GM04503 (cell line): Measurements from ENCODE around the gene NDUFAF2.
"Not testable (repeated sequence)": the region's sequence is repeated elsewhere in the genome, so short reads cannot be mapped to it uniquely, and the experiment has no call there.

Source experiments
- DNase-seq: peaks from one replicate; pipeline ENCODE4 v3.0.0-alpha.2; 2012; ENCODE audit warnings: low read depth

Gene NDUFAF2, protein sequence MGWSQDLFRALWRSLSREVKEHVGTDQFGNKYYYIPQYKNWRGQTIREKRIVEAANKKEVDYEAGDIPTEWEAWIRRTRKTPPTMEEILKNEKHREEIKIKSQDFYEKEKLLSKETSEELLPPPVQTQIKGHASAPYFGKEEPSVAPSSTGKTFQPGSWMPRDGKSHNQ

DNA sequence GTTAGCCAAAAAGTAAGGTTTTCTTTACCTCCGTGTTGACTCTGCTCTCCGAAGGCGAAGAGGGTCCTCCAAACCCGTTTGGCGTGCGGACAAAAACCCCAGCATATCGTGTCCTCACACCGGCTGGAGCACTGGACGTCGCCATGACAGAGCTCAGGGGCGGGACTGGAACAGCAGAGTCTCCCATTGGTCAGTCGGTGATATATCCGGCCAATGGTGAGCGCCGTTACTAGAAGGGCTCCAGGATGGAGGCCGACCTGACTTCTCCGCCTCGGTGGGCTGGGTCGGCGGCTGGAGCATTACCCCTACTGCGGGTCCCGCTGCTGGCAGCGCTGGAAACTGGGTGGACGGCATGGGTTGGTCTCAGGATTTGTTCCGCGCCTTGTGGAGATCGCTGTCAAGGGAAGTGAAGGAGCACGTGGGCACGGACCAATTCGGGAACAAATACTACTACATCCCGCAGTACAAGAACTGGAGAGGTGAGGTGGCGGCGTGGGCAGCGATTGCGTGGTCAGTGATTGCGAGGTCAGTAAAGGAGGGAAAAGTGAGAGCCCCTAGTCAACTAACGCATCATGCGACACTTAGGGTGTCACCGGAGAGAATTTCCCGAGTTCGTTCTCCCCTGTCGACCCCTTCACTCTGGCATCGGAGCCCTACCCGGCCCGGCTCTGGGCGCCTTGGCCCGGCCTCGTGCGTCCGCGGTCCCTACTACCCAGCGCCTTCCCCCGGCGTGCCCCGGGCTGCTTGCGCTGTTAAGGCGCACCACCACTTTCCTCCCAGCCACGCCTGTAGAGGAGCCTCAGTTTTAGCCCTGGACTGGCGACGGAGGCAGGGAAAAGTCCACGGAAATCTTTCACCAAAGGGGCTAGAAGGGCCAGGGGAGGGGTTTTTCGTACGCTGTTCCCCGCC is at the start of gene NDUFAF2, which contains the start of gene ERCC8:
TSS of gene NDUFAF2 (plus strand) at position 302 of the 909 bp plus-strand sequence. CDS start at position 353, 51 bp downstream.
TSS of gene ERCC8 (minus strand) at position 167 of the 909 bp plus-strand sequence. CDS start at position 105, 62 bp downstream.
- peak; percentile 64 for DNase-seq

DNA sequence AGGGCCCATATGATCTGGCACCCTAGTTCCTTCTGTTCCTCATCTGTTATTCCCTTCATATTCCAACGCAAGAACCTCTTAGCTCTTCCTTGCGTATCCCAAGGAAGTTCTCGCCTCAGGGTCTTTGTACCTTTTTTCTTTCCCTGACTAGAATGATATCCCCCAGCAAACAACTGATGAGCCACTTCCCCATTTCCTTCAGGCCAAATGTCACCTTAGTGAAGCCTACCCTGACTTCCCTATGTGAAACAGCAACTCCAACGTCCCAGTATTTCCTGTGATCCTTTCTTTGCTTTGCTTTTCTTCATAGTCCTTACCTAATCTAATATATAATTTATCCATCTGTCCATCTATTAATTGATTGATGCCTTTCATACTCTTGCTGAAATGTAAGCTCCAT is 48.0 kb upstream of the NDUFAF2 start:
- no peak for DNase-seq

DNA sequence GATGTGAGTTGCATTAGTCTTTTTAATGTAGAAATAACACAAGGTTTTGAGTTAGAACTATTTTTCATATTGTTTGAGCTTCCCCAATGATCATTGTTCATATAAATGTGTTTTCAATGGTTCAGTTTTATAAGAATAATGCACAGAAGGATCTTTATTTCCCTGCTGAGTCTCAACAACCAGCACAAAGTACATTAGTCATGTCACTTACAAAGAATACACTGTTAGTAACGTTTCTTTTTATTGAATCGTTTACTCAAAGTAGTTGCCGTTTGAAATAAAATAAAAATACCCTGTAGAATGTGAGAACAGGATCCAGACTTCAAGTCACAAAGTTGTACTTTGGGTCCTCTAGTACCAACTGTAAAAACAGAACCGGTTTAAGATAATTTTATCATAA is 41.6 kb upstream of the NDUFAF2 start:
- no peak for DNase-seq

DNA sequence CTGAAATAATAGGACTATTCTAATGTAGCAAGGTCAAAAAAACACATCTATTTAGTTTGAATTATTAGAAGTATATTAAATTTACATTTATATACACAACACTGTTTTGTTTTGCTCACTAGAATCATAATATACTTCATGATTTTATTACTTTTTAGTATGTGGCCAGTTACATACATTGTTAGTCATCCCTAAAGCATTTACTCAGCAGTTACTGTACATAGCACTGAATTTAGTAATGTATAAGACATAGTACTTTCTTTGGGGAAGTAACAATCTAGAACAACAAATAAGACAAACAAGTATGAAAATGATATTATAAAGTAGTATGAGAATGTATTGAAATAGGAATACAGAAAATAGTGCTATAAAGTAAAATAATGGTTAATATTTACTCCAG is 28.4 kb upstream of the NDUFAF2 start:
- DNase-seq, result no peak

DNA sequence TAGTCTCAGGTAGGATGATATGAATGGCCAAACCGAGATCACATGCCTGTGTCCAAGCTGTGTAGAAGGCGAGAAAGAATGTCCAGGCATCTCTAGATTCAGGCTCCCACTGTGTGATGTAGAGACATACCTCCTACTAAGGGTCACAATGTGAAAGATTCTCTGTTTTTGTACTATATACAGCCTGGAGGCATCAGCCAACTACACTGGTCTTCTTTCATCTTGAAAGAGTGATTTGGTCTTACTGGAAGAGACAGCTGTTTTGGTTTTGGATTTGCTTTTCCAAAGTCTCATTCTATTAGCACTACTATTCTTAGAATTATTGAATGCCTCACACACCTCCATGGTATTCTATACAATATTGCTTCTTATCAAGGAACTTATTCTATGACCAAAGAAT is 26.5 kb upstream of the NDUFAF2 start:
- no peak for DNase-seq

DNA sequence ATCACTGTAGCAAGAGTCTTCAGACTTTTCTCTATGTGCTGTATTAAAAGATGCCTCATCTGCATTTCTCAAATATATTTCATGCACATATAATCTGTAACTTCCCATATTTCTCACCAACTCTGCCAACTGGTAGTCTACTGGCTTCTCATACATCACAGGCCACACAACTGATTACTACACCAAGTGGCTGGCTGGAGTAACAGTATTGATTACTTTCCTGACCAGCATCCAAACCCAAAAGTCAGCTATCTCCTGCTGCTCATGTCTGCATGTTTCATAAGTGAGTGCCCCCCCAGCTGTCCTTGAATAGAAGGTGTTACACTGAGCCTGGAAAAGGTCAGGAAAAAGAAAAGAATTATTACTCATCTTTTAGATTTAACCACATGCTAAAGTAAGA is 17.6 kb upstream of the NDUFAF2 start:
- no peak for DNase-seq

DNA sequence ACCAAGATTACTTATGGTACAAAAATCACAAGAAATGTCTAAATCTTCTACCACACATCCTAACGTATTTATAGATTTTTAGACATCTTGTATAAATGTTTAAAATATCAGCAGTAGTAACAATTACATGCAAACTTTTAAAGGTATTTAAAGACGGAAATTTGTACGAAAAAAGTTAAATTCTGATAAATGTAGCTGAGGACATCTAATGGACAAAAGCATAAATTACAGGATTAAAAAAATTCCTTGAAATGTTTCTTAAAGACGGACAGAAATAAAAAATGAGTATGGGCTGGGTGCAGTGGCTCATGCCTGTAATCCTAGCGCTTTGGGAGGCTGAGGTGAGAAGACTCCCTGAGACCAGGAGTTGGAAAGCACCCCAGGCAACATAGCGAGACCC is 16.0 kb upstream of the NDUFAF2 start:
- no peak for DNase-seq

DNA sequence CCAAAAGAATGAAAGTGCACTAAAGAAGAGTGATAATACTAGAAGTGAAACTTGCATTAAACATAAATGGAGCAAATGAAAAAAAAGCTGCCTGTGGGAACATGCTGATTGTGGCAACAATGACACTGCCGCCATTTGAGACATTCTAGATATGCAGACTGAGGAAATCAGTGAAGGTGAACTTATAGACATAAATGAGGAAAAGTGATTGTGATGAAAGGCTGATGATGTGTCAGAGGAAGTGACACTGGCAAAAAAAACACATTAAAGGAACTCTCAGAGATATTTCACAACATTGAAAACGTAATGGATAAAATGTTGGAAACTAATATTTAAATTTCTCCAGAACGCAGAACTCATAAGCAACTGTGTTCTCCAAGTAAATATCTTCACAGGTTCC is 1.4 kb upstream of the NDUFAF2 start:
- DNase-seq, result no peak

DNA sequence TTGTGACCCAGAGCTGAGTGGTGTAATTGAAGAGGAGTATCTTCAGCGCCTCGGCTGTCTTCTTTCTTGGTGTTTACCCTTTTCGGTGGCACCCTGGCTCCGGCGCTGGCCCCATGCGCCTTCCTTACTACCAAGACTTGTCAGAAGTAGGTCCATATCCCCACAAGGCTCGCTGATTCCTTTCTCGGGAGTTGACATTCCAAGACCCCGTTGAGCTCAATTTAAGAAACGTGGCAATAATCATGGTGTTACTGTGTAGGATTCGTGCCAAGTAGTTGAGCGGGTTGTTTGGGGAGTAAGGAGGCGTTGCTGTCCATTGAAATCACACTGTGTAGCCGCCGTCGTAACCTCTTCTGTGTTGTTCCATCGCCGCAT is 795 bp downstream of the NDUFAF2 start:
- peak; percentile 31 for DNase-seq

DNA sequence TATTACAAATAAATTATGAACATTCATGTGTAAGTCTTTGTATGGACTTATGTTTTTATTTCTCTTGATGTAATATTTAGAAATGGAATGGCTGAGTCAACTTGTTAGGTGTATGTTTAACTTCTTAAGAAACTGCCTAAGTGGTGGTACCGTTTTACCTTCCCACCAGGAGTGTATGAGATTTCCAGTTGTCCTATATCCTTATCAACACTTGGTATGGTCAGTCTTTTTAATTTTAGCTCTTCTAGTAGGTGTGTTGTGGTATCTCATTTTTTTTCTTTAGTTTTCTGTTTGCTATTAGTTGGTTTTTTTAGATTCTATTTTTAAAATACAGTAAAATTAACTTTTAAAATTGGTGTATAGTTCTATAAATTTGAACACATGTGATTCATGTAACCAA is 3.7 kb downstream of the NDUFAF2 start:
- no peak for DNase-seq

DNA sequence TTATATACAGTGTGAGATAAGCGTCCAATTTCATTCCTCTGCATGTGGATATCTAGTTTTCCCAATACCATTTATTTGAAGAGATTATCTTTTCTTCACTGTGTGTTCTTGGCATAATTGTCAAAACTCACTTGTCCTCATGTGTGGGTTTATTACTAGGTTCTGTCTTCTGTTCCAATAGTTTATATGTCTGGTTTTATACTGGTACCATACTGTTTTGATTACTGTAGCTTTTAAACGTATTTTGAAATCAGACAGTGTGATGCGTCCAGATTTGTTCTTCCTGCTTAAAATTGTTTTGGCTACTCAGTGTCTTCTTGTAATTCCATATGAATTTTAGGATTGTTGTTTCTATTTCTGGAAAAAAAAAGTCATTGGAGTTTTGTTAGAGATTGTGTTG is 10.2 kb downstream of the NDUFAF2 start:
- no peak for DNase-seq

DNA sequence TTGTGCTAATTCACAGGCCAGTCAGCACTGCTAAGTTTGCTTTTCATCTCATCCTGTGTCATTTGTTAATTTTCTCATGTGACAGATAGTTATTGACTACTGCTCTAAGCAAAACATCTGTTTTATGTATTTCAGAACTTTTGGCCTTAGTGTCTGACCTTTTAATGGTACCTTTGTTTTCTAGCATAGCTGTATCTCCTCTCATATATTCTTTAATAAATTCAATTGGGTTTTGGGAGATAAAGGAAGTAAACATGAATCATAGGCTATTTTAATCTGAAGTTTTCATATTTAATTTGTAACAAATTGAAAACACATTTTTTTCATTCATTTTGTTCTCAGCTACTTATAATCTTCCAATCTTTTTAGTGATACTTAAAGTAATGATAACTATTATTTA is 13.1 kb downstream of the NDUFAF2 start:
- no peak for DNase-seq

DNA sequence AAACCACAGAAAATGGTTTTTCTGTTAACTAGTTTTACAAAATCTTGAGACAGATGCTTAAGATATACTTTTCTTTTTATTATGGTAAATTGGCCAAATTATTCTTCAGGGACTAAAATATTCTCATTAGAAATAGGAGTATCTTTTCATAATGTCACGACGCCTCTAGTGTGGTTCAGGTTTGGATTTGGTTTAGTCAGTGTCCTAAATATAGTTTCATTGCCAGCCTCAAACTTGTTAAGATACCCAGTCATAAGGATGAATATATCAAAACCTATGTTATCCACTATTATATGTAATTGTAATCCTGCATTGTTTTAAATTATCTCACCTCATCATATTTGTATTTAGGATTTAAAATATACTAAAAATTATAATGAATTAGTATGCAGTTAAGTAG is 13.7 kb downstream of the NDUFAF2 start:
- no peak for DNase-seq

DNA sequence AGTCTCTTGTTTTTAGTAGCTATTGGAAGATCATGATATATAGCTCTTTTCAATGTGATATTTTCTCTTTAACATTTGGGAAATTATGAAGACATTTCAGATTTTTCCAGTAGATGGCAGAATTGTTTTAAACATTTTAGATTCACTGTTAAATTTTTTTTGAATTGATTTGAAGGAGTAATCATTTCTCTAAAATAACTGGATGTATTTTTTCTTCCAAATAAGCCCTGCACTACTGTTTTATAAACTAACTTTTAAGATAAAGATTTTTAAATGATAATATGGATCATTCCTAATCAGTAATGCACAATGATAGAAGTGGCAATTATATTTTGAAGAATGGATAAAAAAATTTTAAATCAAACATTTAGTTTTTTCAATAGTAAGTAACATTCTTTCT is 14.2 kb downstream of the NDUFAF2 start:
- no peak for DNase-seq

DNA sequence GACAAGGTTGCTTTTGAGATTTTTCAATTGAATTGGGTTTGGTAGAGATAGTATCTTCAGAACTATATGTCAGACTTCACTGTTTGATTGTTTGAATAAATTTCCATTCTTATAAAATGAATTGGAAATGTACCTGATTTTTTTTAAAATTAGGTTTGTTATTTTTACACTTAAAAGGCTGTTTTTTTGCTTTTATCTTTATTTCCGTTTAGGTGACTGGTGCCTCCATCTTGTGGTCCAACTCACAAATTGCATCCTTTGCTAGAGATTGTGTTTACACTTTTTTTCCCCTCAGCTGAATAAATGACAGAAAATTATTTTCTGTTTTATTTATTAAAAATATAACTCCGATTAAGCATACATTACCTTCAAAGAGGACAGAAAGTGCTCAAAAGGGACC is 15.6 kb downstream of the NDUFAF2 start:
- no peak for DNase-seq

DNA sequence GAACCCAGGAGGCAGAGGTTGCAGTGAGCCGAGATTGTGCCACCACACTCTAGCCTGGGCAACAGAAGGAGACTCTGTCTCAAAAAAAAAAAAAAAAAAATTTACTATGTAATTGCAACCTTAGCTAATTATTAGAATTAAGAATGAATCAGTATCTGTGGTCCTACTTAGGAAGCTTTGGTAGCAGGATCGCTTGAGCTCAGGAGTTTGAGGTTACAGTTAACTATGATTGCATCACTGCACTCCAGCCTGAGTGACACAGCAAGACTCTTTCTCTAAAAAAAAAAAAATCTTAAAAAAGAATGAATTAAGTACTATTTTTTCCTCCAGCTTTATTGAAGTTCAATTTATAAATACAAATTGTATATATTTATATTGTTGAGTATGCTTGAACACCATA is 16.7 kb downstream of the NDUFAF2 start:
- DNase-seq, result no peak

DNA sequence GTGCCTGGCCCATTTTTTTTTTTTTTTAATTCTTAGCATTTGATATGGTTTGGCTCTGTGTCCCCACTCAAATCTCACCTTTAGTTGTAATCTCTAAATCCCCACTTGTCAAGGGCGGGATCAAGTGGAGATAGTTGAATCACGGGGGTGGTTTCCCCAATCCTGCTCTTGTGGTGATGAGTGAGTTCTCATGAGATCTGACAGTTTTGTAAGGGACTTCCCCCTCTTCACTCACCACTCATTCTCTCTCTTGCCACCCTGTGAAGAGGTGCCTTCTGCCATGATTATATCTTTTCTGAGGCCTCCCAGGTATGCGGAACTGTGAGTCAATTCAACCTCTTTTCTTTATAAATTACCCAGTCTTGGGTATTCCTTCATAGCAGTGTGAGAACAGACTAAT is 27.2 kb downstream of the NDUFAF2 start:
- DNase-seq, result no peak

DNA sequence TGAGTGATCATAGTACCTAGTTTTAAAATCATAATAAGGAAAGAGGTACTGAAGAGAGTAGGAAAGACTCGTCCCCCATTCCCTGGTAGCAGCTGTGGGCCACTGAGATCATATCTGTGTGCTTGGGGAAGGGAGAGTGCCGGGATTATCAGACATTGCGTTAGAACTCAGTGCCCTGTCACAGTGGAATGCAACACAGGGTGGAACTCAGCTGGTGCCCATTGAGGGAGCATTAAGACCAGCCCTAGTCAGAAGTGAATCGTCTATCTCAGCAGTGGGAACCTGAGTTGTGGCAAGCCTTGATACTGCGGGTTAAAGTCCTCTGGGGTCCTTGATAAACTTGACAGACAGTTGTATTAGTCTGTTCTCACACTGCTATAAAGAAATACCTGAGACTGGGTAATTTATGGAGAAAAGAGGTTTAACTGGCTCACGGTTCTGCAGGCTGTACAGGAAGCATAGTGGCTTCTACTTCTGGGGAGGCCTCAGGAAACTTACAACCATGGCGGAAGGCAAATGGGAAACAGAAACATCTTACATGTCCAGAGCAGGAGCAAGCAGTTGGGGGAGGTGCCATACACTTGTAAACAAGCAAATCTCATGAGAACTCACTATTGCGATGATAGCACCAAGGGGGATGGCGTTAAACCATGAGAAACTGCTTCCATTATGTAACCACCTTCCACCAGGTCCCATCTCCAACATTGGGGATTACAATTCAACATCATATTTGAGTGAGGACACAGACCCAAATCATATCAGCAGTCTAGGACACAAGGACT is 33.1 kb downstream of the NDUFAF2 start:
- no peak for DNase-seq

DNA sequence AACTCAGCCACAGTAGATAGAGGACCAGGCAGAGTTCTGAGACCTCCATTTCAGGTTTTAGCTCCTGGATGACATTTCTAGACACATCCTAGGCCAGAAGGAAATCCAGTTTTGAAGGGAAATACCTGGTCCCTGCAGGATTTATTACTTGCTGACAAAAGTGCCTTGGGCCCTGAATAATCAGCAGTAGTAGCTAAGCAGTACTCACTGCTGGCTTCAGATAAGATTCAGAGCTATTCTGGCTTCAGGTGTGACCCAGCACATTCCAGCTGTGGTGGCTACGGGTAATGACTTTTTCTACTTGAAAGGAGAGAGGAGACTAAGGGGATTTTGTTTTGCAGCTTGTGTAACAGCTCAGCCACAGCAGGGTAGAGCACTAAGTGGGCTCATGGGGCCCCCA is 34.0 kb downstream of the NDUFAF2 start:
- no peak for DNase-seq

DNA sequence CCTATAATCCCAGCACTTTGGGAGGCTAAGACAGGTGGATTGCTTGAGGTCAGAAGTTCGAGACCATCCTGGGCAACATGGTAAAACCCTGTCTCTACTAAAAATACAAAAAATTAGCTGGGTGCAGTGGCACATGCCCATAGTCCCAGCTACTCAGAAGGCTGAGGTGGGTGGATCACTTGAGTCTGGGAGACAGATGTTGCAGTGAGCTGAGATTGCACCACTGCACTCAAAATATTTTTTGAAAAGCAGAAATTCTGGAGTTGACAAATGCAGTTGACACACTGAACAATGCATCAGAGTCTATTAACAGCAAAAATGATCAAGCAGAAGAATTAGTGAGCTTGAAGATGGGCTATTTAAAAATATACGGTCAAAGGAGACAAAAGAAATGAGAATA is 35.5 kb downstream of the NDUFAF2 start:
- no peak for DNase-seq

DNA sequence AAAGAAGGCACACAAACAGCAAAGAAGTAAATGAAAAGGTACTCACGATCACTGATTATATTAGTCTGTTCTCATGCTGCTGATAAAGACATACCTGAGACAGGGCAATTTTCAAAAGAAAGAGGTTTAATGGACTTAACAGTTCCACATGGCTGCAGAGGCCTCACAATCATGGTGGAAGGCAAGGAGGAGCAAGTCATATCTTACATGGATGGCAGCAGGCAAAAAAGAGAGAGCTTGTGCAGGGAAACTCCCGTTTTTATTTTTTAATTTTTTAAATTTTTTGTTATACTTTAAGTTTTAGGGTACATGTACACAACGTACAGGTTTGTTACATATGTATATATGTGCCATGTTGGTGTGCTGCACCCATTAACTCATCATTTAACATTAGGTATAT is 37.1 kb downstream of the NDUFAF2 start:
- not testable (repeated sequence) for DNase-seq

DNA sequence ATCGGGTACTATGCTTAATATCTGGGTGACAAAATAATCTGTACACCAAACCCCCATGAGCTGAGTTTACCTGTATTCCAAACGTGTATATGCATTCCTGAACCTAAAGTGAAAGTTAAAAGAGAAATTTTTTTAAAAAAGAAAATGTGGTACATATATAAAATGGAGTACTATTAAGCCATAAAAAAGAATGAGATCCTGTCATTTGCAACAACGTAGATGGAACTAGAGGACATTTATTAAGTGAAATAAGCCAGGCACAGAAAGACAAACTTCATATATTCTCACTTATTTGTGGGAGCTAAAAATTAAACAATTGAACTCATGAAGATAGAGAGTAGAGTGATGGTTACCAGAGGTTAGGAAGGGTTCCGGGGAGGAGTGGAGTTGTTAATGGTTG is 44.8 kb downstream of the NDUFAF2 start:
- no peak for DNase-seq

DNA sequence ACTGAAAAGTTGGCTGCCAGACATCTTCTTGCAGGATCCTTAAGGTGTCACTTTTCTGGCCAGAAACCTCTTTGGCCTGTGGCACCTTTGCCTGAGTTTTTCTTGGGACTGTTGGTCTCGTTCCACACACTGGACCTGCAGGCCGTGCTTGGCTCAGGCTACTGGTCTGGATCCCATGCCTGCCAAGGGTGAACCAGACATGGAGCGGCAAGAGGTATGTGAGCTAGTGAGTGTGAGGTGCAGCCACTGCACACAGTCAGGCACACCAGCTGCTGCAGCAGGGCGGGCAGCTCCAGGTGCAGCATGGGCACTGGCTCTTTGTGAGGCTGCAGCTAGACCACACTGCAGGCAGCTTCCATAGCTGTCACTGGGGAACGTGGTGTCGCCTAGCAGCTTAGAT is 47.9 kb downstream of the NDUFAF2 start:
- DNase-seq, result no peak
